HCEC 1CT (cell line): ENCODE measurements around the gene UTRN.

Experiments used
- DNase-seq: peaks from one replicate; pipeline ENCODE4 v3.0.0-alpha.2; 2017

The UTRN gene

DNA sequence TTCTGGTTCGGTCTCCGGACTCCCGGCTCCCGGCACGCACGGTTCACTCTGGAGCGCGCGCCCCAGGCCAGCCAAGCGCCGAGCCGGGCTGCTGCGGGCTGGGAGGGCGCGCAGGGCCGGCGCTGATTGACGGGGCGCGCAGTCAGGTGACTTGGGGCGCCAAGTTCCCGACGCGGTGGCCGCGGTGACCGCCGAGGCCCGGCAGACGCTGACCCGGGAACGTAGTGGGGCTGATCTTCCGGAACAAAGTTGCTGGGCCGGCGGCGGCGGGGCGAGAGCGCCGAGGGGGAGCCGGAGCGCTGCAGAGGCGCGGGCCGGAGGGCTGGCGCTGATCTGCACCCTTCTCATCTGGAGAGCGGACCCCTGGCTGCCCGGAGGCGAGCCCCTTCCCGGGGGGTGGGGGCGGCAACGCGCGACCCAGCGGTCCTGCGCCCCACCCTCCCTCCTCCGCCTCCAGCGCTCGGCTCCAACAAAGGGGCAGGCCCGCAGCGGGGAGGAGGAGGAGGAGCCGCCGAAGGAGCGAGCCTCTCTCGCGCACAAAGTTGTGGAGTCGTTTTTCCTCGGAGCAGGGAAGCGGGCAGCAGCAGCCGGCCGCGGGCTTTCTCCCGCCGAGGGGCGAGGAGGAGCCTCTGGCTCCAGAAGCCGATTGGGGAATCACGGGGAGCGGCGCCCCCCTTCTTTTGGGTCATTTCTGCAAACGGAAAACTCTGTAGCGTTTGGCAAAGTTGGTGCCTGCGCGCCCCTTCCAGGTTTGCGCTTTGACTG, at the start of gene UTRN:
Gene UTRN (plus strand): TSS at position 553 of the 765 bp plus-strand sequence. CDS start 6,494 bp downstream, outside the sequence.
- peak; percentile 89 for DNase-seq

DNA sequence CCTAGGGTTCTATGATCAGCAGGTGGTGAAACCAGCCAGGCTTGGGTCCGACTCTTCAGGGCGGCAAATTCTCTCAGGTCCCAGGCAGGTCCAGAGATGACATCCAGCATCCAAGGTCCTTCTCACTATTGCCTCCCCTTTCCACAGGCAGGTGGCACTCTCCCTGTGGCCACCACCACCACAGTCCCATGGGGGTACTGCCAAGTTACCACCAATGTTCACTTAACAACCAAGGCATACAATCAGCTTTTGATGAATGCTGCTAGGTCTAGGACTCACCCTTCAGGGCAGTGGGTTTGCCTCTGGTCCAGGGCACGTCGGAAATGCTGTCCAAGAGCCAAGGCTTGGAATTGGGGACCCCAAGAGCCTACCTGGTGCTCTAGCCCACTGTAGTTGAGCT, 40.4 kb upstream of the UTRN start:
- DNase-seq = no peak

DNA sequence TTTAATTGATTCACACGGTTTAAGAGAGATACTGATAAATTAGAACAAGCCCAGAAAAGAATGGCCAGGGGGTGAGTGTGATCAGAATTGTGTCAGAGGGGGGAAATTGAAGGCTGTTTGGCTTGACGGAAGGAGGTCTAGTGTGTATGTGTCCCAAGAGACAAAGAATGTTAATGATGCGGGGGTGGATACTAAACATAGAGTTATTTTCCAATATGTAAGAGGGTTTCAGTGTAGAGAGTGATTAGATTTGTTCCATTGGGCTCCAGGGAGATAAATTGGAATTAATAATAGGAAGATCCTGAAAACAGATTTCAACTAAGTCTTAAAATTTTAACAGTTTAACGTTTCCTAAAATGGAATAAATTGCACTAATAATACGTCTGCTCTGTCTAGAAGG, 38.1 kb upstream of the UTRN start:
- DNase-seq = no peak

DNA sequence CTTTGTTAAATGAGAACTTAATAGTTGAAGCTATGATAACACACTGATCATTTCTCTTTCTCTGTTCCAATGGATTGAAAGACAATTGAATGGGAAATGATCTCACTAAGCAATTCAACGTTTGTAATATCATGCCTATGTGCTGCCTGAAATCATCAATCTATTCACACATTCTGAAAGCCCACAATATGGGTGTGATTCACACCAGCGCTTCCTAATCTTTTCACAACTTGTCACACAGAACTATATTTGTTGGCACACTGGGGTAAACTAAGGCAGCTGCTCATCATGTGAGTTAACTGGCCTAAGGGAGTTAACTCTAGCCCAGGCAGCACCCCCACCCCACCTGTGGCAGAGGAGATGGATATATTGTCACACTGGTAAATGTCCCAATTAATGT, 37.1 kb upstream of the UTRN start:
- DNase-seq = no peak

DNA sequence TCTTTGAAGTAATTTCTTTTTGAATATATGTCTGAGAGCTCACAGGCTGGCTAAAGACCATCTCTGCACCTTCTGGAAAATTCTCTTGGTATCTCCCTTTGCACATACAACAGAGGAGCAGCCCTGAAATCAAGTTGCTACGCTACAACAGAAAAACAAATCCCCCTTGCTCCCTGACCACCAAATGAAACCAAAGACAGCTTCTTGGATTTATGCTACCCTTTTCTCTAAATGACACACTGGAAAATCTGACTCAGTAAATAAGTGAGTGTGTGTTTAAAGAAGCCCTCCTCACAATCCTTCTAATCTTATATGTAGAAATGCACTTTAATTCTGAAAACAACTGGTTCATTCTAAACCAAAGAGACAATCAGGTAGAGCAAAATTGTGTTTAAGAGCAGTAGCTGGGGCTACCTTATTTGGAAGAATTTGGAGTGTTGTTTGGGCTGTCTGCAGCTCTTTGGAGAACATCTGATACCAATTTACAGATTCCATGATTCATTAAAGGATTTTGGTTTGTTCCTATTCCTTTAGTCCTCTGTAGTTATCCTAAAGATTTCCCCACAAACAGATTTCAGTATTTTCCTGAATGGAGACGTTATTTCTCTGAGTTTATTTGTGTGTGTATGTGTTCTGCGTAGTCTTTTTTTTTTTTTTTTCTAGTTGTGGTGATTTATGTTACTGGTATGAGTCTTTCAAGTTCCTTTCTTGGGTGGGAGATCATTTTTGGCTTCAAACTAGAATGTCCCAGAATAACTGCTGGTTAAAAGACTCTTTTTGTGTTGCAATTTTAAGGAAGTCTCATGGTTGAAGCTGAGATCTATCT, 36.4 kb upstream of the UTRN start:
- DNase-seq = peak; percentile 76

DNA sequence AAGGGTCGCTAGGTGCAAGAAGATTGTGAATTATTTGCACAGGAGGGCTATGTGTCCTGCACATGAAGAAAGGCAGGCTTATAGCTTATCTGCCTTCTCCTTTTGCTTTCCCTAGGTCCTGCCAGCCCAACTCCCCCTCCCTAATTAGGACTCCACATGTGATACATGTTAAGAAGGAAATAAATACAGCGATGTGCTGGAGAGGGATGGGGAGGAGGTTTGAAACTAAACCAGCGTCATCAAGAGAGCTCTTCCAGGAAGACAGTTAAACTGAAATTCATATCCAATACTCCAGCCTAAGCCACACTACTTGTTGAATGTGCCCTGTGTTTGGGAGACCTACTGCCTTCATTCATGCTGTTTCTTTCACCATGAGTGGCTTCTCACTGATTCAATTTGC, 34.9 kb upstream of the UTRN start:
- no peak for DNase-seq

DNA sequence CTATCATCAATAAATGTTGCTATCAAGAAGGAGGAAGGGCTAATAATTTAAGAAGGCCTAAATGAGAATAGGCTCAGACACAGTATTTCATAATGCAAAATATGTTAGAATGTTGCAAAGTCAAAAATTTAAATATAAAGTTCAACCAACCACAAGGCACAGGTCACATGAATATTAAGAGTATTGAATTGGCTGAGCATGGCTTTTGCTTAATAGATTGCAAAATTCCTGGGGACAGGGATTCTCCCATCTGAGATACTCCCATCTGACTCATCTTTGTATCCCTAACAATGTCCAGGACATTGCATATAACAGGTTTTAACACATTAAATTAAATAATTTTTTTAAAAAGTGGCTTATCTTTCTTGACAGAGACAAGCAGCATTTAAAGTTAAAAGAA, 32.9 kb upstream of the UTRN start:
- DNase-seq = peak; percentile 29

DNA sequence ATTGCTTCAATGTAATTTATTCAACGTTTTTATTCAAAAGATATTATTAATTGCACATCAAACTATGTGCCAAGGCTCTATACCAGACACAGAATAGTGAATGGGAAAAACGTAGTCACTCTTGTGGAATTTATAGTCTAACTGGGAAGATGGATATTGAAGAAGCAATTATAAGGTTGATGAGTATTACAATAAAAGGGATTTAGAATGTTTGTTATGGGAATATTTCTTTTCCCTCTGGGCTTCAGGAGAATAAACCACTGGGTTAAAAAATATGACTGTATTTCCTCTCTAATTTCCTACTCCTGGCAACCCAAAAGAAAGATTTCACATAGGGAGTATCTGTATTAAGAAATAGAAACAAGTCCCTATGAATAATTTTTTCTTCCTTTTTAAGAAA, 25.1 kb upstream of the UTRN start:
- no peak for DNase-seq

DNA sequence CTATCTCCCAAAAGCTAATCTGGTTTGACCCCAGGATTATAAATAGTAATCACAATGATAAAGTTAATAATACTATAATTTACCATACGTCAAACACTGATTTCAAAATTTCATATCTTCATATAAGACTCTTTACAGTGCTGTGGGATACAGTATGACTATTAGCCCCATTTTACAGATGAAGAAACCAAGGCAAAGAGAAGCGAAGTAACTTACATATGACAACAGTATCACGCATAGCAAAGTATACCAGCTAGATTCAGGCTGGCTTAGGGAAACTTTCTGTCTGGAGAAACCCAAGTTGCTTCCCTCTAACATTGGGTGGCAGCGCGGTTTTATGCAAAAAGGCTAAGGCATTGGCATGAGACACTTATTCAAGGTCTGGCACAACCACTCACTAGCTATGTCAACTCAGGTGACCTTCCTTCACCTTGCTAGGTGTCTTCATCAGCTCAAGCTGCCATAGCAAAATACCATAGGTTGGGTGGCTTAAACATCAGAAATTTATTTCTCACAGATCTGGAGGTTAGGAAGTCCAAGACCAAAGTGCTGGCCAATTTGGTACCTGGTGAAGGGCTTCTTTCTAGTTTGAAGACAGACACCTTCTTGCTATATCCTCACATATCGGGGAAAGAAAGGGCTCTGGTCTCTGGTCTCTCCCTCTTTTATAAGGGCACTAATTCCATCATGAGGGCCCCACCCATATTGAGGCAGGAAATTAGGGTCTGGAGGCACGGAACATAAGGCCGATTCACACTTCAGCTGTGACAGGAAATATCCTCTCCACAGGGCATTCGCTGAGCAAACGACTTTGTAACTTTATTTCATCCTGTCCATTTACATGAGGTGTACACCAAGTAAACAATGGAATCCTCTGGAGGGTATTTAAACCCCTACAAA, 22.4 kb upstream of the UTRN start:
- no peak for DNase-seq

DNA sequence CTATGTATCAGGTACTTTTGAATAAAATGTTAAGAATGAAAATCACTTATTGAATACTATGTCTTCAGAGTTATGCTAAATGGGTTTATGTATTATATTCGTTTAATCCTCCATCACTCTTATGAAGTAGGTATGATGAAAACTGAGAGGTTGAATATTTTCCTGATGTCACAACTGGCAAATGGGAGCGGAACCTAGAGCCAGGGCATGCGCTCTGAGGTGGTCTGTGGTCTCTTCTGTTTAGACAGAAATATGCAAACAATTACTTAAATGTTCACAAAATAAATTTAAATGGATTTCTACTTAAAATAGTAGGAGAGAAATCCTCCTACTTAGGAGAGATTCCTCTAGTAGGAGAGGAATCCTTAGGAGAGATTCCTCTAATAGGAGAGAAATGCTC, 21.3 kb upstream of the UTRN start:
- no peak for DNase-seq

DNA sequence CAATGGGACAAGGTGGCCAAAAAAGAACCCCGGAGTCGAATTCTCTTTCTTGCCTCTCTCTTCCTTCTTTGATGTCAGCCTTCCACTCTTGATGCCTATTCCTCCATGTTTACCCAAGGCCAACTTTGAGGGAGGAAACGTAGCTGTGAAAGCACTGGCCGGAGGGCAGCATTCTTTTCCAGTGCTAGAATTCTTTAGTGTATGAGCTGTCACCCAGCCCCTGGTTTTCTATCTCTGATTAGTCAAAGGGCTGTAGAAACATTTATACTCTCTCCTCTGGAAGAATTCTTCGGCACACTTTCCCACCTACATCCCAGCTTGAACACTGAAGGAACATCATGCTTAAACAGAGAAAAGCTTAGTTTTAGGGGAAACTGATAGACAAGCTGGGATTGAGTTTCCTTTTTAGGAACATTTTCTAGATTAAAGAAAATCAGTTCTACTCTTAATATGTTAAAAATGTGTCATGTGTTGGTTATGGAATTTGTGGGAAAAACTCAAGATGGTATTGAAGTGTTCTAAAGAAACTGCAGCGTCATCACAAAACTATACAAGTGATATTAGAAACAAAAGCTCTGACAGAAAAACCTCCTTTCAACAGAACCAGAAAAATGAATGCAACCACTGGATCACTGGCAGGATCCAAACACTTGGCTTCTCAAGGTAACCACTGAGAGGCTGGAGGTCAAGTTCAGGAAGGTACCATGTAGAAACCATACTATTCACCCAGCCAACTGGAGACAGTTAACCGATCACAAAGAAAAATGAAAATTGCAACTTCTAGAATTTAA, 20.7 kb upstream of the UTRN start:
- peak; percentile 93 for DNase-seq

DNA sequence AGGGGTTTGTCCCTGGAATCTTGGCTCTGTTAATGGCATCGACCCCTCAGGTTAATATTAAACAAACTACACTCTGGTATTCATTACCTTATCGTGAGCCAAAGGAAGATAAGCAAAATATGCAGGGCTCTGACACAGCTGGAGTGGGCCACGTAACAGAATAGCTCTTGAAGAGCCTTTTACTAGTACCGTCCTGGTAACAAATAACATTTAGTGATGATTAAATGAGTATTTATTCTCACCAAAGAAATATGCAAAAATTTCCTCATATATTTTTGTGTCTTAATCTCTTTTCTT, 20.1 kb upstream of the UTRN start:
- DNase-seq = no peak

DNA sequence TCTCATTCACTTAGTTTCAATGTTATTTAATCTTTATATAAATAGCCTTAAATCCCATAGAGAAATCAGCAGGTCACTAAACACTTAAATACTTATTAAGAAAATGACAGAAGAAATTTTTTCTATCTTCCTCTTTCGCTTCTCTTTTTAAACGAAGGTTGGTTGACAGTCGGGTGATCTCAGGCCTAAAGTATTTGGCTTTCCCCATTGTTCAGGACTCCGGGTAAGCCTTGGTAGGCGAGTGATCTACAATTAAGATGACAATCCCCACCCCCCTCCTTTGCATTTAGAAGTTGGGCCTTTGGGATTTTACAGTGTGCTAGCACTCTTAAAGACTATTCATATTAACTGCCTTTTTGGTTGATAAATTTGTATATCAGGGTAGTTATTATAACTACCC, 19.7 kb upstream of the UTRN start:
- peak; percentile 78 for DNase-seq

DNA sequence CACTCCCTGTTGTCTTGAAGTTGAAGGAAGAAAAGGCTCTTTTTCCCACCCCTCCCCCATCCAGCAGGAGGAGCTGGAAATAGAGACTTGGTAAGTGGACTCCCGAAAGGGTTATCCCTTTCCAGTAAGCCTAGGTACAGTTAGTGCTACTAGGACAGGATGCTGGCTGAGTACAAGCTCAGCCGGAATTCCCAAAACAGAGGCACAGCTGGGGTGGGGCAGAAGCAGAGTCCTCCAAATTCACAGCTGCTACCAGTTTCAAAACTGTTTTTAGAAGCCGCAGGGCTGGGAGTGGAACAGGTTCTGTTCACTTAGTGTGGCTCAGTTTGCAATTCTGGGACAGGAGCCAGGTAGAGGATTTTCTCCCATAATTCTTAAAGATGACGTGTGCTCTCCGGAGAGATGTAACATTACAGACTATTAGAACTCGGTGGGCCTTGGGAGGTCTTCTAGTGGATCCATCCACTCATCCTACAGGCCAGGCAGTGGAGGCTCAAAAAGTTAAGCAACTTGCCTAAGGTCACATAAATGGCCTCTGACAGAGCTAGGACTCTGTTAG, 19.0 kb upstream of the UTRN start:
- peak; percentile 83 for DNase-seq

DNA sequence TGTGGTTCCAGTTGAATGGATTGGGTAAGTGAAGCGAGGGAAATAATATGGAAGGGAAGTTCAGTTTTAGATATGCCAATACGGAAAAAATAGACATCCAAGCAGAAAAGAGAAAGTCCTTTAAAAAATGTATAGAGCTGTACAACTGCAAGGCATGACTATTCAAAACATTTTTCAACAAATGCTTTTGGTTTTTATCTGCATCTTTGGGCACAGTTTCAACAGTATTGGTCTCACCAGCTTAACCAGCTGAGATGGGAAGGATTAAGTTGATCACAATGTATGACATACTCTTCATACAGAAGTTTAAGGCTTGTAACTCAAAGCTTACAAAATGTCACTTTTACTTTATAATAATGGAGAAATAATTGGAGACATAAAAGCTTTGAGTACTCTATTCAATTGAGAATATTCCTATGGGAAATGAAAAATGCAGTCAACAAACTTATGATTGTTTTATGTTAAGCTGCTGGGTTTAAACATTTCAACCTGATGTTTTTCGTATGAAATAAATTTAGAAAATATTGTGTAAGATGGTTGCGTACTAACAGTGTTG, 16.3 kb upstream of the UTRN start:
- no peak for DNase-seq

DNA sequence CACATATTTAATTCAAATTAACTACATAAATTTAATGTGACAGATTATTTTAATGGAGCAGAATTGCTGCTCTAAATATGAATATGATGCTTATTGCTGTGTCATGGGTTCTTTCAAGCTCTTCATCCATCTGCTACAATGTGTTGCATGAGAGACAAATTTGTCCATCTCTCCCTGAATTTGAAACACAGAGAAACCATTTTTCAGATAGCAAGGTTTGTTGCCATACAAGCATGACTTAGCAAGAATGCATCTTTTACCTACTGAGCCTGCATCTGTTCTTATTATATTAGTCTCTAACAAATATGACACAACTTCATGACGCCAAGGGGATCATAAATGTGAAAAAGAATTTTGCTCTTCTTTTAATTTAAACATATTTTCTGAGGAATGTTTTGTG, 8.0 kb upstream of the UTRN start:
- no peak for DNase-seq

DNA sequence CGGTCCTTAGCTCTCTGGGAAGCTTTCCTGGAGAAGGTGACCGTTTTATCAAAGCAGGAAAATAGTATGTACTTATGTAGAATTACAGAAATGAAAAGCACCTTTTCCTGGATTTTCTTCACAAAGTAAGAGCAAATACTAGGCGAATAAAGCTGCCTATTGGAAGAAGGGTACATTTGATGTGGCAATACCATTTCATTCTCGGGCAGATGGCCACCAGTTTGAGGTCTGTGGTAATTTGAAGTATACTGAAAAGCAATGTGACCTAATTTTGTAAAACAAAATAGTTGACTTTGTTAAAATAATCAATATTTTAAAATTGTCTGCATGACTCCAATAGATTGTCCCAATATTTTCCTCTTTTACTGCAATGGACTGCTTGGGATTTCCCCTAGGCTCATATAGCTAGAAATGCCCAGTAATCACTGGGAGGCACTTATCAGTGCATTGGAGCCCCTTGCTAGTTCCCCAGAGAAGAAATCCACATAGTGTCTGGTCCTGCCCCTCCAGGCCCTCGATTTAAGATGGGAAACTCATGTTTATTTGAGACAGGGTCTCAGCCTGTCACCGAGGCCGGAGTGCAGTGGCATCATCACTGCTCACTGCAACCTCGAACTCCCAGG, 7.4 kb upstream of the UTRN start:
- no peak for DNase-seq

DNA sequence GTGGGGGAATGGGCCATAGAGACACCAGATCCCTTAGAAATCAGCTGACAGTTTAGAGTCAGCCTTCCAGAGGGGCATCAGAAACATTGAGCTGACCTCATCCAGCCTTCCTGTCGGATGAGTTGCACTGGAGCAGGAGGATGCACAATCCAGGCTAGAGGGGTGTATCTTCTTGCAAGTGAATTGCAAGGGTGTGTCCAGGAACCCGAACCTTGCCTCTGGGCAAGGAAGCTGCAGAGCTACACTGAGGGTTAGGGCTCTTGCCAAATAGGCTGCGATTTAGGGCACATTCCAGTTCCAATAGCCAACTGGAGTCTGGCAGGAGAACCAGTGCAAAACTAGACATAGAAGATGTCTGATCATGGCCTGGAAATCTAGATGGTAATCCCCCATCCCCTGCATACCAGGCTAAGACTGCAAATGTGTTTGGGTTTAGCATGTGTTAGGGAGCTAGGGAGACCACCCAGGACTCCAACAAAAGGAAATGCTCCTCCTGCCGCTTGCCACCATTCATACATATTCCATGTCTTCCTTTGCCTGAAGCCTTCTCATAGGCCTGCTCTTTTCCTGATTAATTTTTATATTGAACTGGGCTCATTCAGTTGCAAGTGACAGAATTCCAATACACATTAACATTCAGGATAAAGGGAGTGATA, 6.3 kb upstream of the UTRN start:
- DNase-seq = no peak

DNA sequence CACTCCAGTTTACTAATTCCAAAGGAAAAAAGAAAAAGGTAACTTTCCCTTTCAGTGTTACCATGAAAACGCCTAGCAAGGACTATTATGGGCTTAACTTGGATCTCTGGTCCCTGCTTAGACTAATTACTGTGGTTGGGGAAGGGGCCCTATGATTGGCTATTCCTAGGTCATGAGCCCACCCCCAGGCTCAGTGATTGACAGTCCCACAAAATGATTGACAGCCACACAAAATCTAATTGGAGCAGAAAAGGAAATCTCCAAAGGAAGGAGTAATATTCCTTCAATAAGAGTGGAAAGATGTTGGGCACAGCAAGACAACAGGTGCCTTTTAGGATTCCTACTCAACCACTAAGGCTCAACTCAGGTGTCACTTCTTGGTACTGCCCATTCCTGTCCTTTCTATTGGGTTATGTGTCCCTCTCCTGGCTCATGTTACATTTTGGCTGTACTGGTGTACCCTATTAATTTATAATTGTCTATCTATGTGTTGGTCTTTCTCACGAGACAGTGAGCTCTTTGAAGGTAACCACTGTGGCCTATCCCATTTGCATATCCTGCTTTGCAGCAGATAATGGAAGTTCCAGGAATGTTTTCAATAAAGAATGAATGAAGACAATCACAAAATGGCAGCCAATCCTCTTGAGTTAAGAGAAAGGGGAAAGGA, 5.5 kb upstream of the UTRN start:
- DNase-seq = no peak
